ENCODE measurements around the gene DLGAP1. TPM values are rescaled to one million over a fixed set of nuclear protein-coding genes. Genes with fewer than 3 reads are reported as not detected.

The DLGAP1 gene
- total and polyA plus RNA-seq, 2 donors, result 2.1 to 7.5 TPM

- Histone ChIP-seq H3K4me3 (ENCODE audit: low read depth, low read length) (no peak overlapping the region), H3K27ac (ENCODE audit: low read depth) (no peak overlapping the region), H3K4me1 (ENCODE audit: insufficient read depth) (peaks cover 2% of the 10 kb centered on the region), H3K36me3 (ENCODE audit: insufficient read depth) (no peaks in the 10 kb centered on the region)
- no peak for DNase-seq (ENCODE audit: extremely low spot score)
- WGBS, result 84% methylated on average over 4 of the region's 4 CpGs
Measured at GRCh38 chr18:3720818-3721545, 734.1 kb downstream of the DLGAP1 start.

DNA sequence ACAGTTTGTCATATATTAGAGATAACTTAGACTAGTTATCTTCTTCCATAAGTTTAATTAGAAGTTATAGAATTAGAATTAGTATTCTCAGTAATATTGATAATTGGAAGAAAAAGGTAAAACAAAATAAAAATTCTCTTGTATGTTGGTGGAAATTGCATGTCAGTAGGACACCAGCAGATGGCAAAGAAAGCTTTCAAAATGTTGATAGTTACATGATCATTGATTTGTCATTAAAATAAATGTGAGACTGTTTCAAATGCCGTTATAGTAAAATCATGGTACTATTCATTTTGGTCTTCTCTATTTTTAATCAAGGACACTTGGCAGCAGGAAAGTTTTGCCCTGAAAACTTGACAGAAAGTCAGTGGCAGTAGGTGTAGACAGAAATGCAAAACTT, 734.9 kb downstream of the DLGAP1 start:
- WGBS, result 88% methylated on average over 1 of the region's 1 CpG
- no peak for DNase-seq (ENCODE audit: extremely low spot score)
- Histone ChIP-seq H3K27ac (ENCODE audit: low read depth) (no peak overlapping the region), H3K4me3 (ENCODE audit: low read depth, low read length) (no peak overlapping the region), H3K4me1 (ENCODE audit: insufficient read depth) (peaks cover 2% of the 10 kb centered on the region), H3K36me3 (ENCODE audit: insufficient read depth) (no peaks in the 10 kb centered on the region)

DNA sequence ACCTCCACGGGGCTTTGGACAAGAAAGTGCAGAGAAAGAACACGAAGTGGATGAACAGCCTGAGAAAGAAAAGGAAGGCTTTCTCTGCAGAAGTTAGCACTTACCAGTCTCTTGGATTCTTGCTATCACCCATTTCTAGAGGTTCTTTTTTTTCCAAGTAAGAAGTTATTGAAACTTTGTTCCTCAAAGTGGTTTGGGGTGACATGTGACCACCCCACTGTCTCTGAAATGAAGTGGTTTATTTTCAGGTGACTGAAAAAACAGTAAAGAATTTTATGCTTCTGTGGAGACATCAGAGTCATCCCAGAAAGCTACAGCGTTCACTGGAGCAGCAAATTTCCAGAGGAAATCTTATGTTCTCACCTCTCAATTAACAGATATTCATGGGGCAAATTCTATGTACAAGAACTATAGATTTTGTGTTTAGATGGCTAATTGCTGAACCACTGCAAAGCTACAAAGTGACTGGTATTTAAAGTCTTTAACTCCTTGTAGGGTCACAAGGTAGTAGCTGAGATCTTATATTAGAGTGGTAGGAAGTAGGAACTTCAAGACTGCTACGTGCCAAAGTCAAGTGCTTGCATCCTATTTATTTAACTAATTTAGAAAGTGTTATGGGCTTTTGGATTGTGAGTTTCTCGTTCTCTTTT, 737.6 kb downstream of the DLGAP1 start:
- Histone ChIP-seq H3K4me3 (ENCODE audit: low read depth, low read length) (no peak overlapping the region), H3K4me1 (ENCODE audit: insufficient read depth) (peaks cover 2% of the 10 kb centered on the region), H3K27ac (ENCODE audit: low read depth) (no peak overlapping the region), H3K36me3 (ENCODE audit: insufficient read depth) (no peaks in the 10 kb centered on the region)
- WGBS, result 69% methylated on average over 5 of the region's 5 CpGs
- no peak for DNase-seq (ENCODE audit: extremely low spot score)

GRCh38 chr18:3716116-3716660, 738.9 kb downstream of the DLGAP1 start:
- DNase-seq (ENCODE audit: extremely low spot score), result no peak
- H3K4me1 ChIP-seq (ENCODE audit: insufficient read depth), result no peaks in the 10 kb centered on the region
- WGBS, result 100% methylated on average over 1 of the region's 1 CpG
- no peak overlapping the region for H3K4me3 ChIP-seq (ENCODE audit: low read depth, low read length)
- no peak overlapping the region for H3K27ac ChIP-seq (ENCODE audit: low read depth)
- no peaks in the 10 kb centered on the region for H3K36me3 ChIP-seq (ENCODE audit: insufficient read depth)

GRCh38 chr18:3715231-3716080, 739.7 kb downstream of the DLGAP1 start:
- Histone ChIP-seq H3K36me3 (ENCODE audit: insufficient read depth) (no peaks in the 10 kb centered on the region), H3K4me3 (ENCODE audit: low read depth, low read length) (no peak overlapping the region), H3K27ac (ENCODE audit: low read depth) (no peak overlapping the region), H3K4me1 (ENCODE audit: insufficient read depth) (no peaks in the 10 kb centered on the region)
- no peak for DNase-seq (ENCODE audit: extremely low spot score)
- WGBS, result 72% methylated on average over 5 of the region's 5 CpGs

DNA sequence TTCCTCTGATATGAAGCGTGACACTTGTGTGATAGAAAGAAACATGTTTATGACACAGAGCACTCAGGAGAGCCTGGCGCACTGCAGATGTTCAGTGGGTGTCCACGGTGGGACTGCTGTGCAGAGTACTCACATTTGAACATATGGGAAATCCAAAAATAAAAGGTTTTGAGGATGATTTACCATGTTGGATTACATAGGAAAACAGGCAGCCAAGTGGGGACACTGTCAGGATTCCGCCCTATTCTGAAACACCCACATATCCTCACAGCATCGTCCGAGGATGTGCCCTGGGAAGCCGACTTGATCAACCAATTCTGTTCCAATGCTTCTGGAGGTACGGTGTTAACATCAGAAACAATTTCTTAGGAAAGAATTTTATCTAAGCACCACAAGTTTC, 741.4 kb downstream of the DLGAP1 start:
- 87% methylated on average over 8 of the region's 8 CpGs for WGBS
- DNase-seq (ENCODE audit: extremely low spot score), result no peak
- Histone ChIP-seq H3K27ac (ENCODE audit: low read depth) (no peak overlapping the region), H3K36me3 (ENCODE audit: insufficient read depth) (no peaks in the 10 kb centered on the region), H3K4me1 (ENCODE audit: insufficient read depth) (no peaks in the 10 kb centered on the region), H3K4me3 (ENCODE audit: low read depth, low read length) (no peak overlapping the region)

- H3K36me3 ChIP-seq (ENCODE audit: insufficient read depth), result no peaks in the 10 kb centered on the region
- 67% methylated on average over 4 of the region's 4 CpGs for WGBS
- H3K27ac ChIP-seq (ENCODE audit: low read depth), result no peak overlapping the region
- H3K4me3 ChIP-seq (ENCODE audit: low read depth, low read length), result no peak overlapping the region
- no peak for DNase-seq (ENCODE audit: extremely low spot score)
- no peaks in the 10 kb centered on the region for H3K4me1 ChIP-seq (ENCODE audit: insufficient read depth)
Measured at GRCh38 chr18:3713166-3713565, 741.9 kb downstream of the DLGAP1 start.

DNA sequence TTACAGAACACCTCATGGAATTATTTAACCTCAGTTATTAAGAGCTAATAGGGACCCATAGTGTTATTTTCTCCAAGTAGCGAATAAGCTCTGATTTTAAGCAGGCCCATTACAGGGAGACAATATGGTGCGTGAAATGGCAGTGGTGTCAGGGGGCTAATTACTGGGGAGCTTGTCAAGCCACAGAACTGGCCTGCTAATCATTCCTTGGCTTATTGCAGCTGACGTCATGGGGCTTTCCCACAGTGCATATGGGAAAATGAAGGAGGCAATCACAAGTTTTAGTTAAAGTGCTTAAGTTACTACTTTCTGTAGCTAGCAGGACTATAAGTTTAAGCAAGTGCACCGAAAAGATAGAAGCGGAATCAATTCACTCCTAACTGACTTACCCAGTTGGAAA, 742.6 kb downstream of the DLGAP1 start:
- no peak for DNase-seq (ENCODE audit: extremely low spot score)
- H3K4me3 ChIP-seq (ENCODE audit: low read depth, low read length), result no peak overlapping the region
- 91% methylated on average over 5 of the region's 5 CpGs for WGBS

GRCh38 chr18:3710712-3711301, 744.3 kb downstream of the DLGAP1 start:
- DNase-seq (ENCODE audit: extremely low spot score), result no peak
- Histone ChIP-seq H3K4me1 (ENCODE audit: insufficient read depth) (no peaks in the 10 kb centered on the region), H3K27ac (ENCODE audit: low read depth) (no peak overlapping the region), H3K4me3 (ENCODE audit: low read depth, low read length) (no peak overlapping the region), H3K36me3 (ENCODE audit: insufficient read depth) (no peaks in the 10 kb centered on the region)
- whole genome bisulfite sequencing, result 44% methylated on average over 8 of the region's 8 CpGs

More for the DNA sequence above, 742.6 kb downstream of the DLGAP1 start:
- no peaks in the 10 kb centered on the region for H3K36me3 ChIP-seq (ENCODE audit: insufficient read depth)
- H3K27ac ChIP-seq (ENCODE audit: low read depth), result no peak overlapping the region
- H3K4me1 ChIP-seq (ENCODE audit: insufficient read depth), result no peaks in the 10 kb centered on the region

GRCh38 chr18:3709205-3709604, 745.9 kb downstream of the DLGAP1 start:
- 34% methylated on average over 4 of the region's 4 CpGs for WGBS
- Histone ChIP-seq H3K27ac (ENCODE audit: low read depth) (no peak overlapping the region), H3K36me3 (ENCODE audit: insufficient read depth) (no peaks in the 10 kb centered on the region), H3K4me1 (ENCODE audit: insufficient read depth) (no peaks in the 10 kb centered on the region), H3K4me3 (ENCODE audit: low read depth, low read length) (no peak overlapping the region)
- DNase-seq (ENCODE audit: extremely low spot score), result no peak

DNA sequence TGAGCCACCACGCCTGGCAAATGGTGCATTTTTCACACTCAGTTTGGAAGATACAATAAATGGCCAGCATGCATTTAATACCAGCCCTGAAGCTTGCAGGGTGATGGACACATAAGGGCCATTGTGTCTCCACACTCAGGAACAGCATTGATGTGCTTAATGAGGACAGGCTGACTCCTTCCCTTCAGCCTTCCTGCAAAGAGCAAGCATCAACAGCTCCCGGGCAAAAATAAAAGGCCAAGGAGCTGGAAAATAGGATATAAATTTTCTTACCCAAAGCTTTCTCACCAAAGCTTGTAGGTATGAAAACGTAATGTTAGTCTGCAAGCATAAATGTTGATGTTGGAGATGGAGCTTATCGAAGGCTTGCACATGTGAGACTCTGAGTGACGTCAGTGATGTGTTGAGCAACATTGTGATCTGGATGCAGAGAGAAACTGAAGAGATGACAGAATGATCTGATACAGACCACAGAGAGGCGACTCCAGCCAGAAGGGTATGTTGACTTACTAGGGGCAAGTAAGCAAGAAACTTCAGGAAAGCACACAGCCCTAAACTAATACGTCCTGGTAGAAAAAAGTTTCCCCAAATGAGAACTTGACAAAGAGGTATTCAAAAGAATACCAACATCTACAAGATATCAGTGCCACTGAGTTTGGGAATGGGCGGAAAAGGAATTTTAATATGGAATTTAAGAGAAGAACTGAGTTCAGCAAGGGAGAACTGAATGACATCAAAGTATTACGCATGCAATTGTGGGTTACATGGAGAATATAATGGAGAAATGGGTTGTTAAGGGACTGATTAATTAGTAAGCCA, 748.6 kb downstream of the DLGAP1 start:
- Histone ChIP-seq H3K36me3 (ENCODE audit: insufficient read depth) (no peaks in the 10 kb centered on the region), H3K27ac (ENCODE audit: low read depth) (no peak overlapping the region), H3K4me3 (ENCODE audit: low read depth, low read length) (no peak overlapping the region), H3K4me1 (ENCODE audit: insufficient read depth) (no peaks in the 10 kb centered on the region)
- WGBS, result 79% methylated on average over 9 of the region's 9 CpGs
- no peak for DNase-seq (ENCODE audit: extremely low spot score)

DNA sequence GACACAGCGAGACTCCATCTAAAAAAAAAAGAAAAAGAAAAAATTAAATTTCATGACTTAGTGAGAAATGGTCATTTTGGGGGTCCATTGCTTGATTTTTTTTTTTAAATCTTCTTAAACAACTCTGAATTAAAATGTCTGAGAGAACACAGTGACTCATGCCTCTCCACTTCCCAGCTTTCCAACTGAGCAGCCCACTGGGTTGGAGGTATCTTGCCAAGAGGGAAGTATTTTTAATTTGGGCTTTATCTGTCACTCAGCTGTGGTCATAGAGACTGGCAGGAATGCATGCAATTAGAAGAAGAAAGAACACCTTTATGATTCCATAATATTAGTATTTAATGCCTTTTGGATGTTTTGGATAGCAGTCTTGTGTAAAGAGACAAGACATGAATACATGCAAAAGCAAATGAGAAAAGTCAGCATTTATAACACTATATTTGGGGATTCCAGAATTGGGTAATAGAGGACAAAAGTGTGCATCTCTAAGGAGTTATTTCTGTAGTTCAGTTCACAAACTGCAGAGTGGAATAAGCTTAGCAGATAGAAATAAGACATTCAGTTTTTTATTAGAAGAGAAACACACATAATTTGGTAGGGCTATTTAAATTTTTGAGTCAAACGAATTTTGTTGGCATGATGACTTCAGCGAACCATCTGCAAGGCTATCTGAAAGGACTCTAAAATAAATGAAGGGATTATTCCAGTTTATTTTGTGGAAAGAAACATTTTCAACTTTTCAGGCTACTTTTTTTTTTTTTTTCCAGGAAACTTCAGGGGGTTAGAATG, 750.4 kb downstream of the DLGAP1 start:
- no peak for DNase-seq (ENCODE audit: extremely low spot score)

More for the DNA sequence above, 750.4 kb downstream of the DLGAP1 start:
- WGBS, result 51% methylated on average over 3 of the region's 3 CpGs
- Histone ChIP-seq H3K36me3 (ENCODE audit: insufficient read depth) (no peaks in the 10 kb centered on the region), H3K4me3 (ENCODE audit: low read depth, low read length) (no peak overlapping the region), H3K27ac (ENCODE audit: low read depth) (no peak overlapping the region), H3K4me1 (ENCODE audit: insufficient read depth) (no peaks in the 10 kb centered on the region)
